Left ventricle myocardium inferior (tissue), 1 donor: ENCODE data around the gene PRG3. TPM values are rescaled to one million over a fixed set of nuclear protein-coding genes. Genes with fewer than 3 reads are reported as not detected.
A peak's percentile ranks its signal among the peaks of the same experiment; 100 is the strongest.

Experiments
- DNase-seq: peaks from one replicate; pipeline ENCODE4 v3.0.0-alpha.2; 2020
- H3K27ac ChIP-seq: fragments of 200-600 bp; replicated peaks from 2 replicates; pipeline ENCODE4 v1.8.0; 2021
- H3K27me3 ChIP-seq: fragments of 200-600 bp; 2 replicates; pipeline ENCODE4 v1.8.0; 2021; ENCODE audit warnings: low read depth
- H3K36me3 ChIP-seq: fragments of 200-600 bp; 2 replicates; pipeline ENCODE4 v1.8.0; 2021
- H3K4me1 ChIP-seq: fragments of 200-600 bp; 2 replicates; pipeline ENCODE4 v1.8.0; 2021
- H3K4me3 ChIP-seq: fragments of 200-600 bp; 2 replicates; pipeline ENCODE4 v1.8.0; 2021; ENCODE audit warnings: mild to moderate bottlenecking, moderate library complexity
- H3K9me3 ChIP-seq: fragments of 200-600 bp; replicated peaks from 2 replicates; pipeline ENCODE4 v1.8.0; 2021
- CTCF ChIP-seq: fragments of 200-600 bp; IDR thresholded peaks from 2 replicates; pipeline ENCODE4 v1.8.0; 2021; ENCODE audit warnings: antibody characterized with exemption, mild to moderate bottlenecking, borderline replicate concordance
- intact Hi-C: fragments of 100-400 bp; cut with micrococcal nuclease; formaldehyde crosslinking; loops from one replicate; pipeline ENCODE4 v1.11.0; 2022
- total RNA-seq: library from RNA; stranded (reverse); fragmentation: NEBNext Ultra II Directional; extraction: Animal tissue kit (Norgen Biotek cat#: 25700); gene quantifications from one replicate; pipeline ENCODE4 v1.2.1, GENCODE V29; 2021
- donor health status: DM: no; HTN: yes; CAD: no; lungs with severe emphysema.

The PRG3 gene
- total RNA-seq, 1 donor from 2014 or later: not detected

GRCh38 chr11:57353036-57353435, 27.9 kb downstream of the PRG3 start:
- Histone ChIP-seq H3K36me3 (no peaks in the 10 kb centered on the region), H3K27me3 (no peaks in the 10 kb centered on the region), H3K27ac (peak overlapping the region; percentile 31), H3K4me3 (no peak overlapping the region), H3K9me3 (peaks cover 6% of the 10 kb centered on the region), H3K4me1 (peaks cover 25% of the 10 kb centered on the region)
- no peak for TF ChIP-seq CTCF
- intact Hi-C loops: no loop called here
- DNase-seq: no peak

- Histone ChIP-seq H3K27ac (peak overlapping the region; percentile 68), H3K4me3 (peak overlapping the region; percentile 29), H3K4me1 (peaks cover 17% of the 10 kb centered on the region)
Observed at GRCh38 chr11:57349491-57350274, 31.3 kb downstream of the PRG3 start.

GRCh38 chr11:57348636-57349313, 32.2 kb downstream of the PRG3 start:
- H3K4me3 ChIP-seq: no peak overlapping the region
- H3K9me3 ChIP-seq: peaks cover 6% of the 10 kb centered on the region
- H3K4me1 ChIP-seq: peaks cover 17% of the 10 kb centered on the region
- no peak for DNase-seq
- no peaks in the 10 kb centered on the region for H3K27me3 ChIP-seq
- intact Hi-C loops: no loop called here
- peak overlapping the region; percentile 68 for H3K27ac ChIP-seq
- no peak for TF ChIP-seq CTCF
- no peaks in the 10 kb centered on the region for H3K36me3 ChIP-seq

More at GRCh38 chr11:57349491-57350274, 31.3 kb downstream of the PRG3 start:
- intact Hi-C loops: no loop called here
- no peaks in the 10 kb centered on the region for H3K27me3 ChIP-seq
- peak; percentile 73 for DNase-seq
- H3K36me3 ChIP-seq: no peaks in the 10 kb centered on the region
- peaks cover 6% of the 10 kb centered on the region for H3K9me3 ChIP-seq
- TF ChIP-seq CTCF: peak; percentile 96

GRCh38 chr11:57348052-57348451, 32.9 kb downstream of the PRG3 start:
- no peak for TF ChIP-seq CTCF
- H3K27ac ChIP-seq: peak overlapping the region; percentile 68

GRCh38 chr11:57347336-57347735, 33.6 kb downstream of the PRG3 start:
- Histone ChIP-seq H3K27me3 (no peaks in the 10 kb centered on the region), H3K4me3 (no peak overlapping the region), H3K4me1 (peaks cover 17% of the 10 kb centered on the region), H3K27ac (peak overlapping the region; percentile 68), H3K9me3 (peaks cover 6% of the 10 kb centered on the region), H3K36me3 (no peaks in the 10 kb centered on the region)
- TF ChIP-seq CTCF: no peak
- intact Hi-C loops: no loop called here
- DNase-seq: no peak

More at GRCh38 chr11:57348052-57348451, 32.9 kb downstream of the PRG3 start:
- Histone ChIP-seq H3K36me3 (no peaks in the 10 kb centered on the region), H3K27me3 (no peaks in the 10 kb centered on the region), H3K4me1 (peaks cover 17% of the 10 kb centered on the region), H3K9me3 (peaks cover 6% of the 10 kb centered on the region), H3K4me3 (no peak overlapping the region)
- intact Hi-C loops: no loop called here
- no peak for DNase-seq
